Measurements from ENCODE around the gene MALT1. TPM values are rescaled to one million over a fixed set of nuclear protein-coding genes. Genes with fewer than 3 reads are reported as not detected.

The MALT1 gene
- total RNA-seq, result 21.1 and 21.5 TPM in 2 replicates

GRCh38 chr18:58671111-58671631 lies at the start of gene MALT1:
Gene MALT1 (plus strand): TSS chr18:58671465. CDS start chr18:58671644, 179 bp downstream.

Other genes with a start within 250 kb of the MALT1 start
- 0.09 and 0.33 TPM in 2 replicates for gene ALPK2, start 42.4 kb upstream of the MALT1 start, total RNA-seq
- gene ZNF532, start 193.4 kb downstream of the MALT1 start, total RNA-seq, result 44.4 and 55.6 TPM in 2 replicates

Data from dermis lymphatic vessel endothelial cell (primary cell).